K562 (cell line): ENCODE results near the gene DDAH2. TPM values are rescaled to one million over a fixed set of nuclear protein-coding genes. Genes with fewer than 3 reads are reported as not detected.

ENCODE experiments used
- ATF2 ChIP-seq: sonication (generic); formaldehyde crosslinking; IDR thresholded peaks from 2 replicates; pipeline ENCODE4 v1.8.1; 2022; ENCODE audit warnings: missing genetic modification reagents
- BRD4 ChIP-seq: fragments of 200-600 bp; sonication (generic); IDR thresholded peaks from 2 replicates; pipeline ENCODE4 v1.6.1; 2017; ENCODE audit warnings: inconsistent platforms
- FOXO4 ChIP-seq: fragments of 450-650 bp; formaldehyde crosslinking; IDR thresholded peaks from 2 replicates; pipeline ENCODE4 v1.4.0; 2020; ENCODE audit warnings: mild to moderate bottlenecking, moderate library complexity
- MAZ ChIP-seq, 2 experiments: fragments of 450-650 bp in 1 of 2; sonication (generic) in 1 of 2; formaldehyde crosslinking; IDR thresholded peaks in 1 of 2; conservative IDR thresholded peaks in 1 of 2; 2 replicates each; pipeline versions ENCODE4 v1.4.0 to v1.5.0; 2020; ENCODE audit warnings: mild to moderate bottlenecking in 1 of 2, missing genetic modification reagents in 1 of 2
- MYC ChIP-seq, 2 experiments: fragments of 250-450 bp in 1 of 2; sonication (Bioruptor Pico) in 1 of 2; IDR thresholded peaks; 2 replicates each; pipeline versions ENCODE4 v1.5.1 to v1.6.1; 2012 to 2021; ENCODE audit warnings: low read depth in 2 of 2, borderline replicate concordance in 1 of 2, improper control_type of control experiment in 1 of 2, low read length in 1 of 2, mild to moderate bottlenecking in 1 of 2, moderate library complexity in 1 of 2
- NEUROD1 ChIP-seq: fragments of 150-350 bp; IDR thresholded peaks from 2 replicates; pipeline ENCODE4 v1.6.1; 2014; ENCODE audit warnings: borderline replicate concordance, low read length, low read depth; ENCODE audit not compliant: partially characterized antibody
- NR4A1 ChIP-seq, 2 experiments: fragments of 250-450 bp in 1 of 2; fragments of 450-650 bp in 1 of 2; sonication (Bioruptor Pico) in 1 of 2; IDR thresholded peaks; 2 replicates each; pipeline versions ENCODE4 v1.4.0 to v1.6.1; 2016 to 2020; ENCODE audit warnings: mild to moderate bottlenecking in 2 of 2, missing compliant biosample characterization in 1 of 2, missing genetic modification characterization in 1 of 2, moderate library complexity in 1 of 2
- RBM39 ChIP-seq: fragments of 200-400 bp; formaldehyde crosslinking; optimal IDR thresholded peaks from 2 replicates; pipeline ENCODE3; 2018; ENCODE audit warnings: low read depth, low read length
- SMAD4 ChIP-seq: fragments of 250-450 bp; sonication (Bioruptor Pico); conservative IDR thresholded peaks from 2 replicates; pipeline ENCODE4 v1.8.0; 2021; ENCODE audit warnings: inconsistent platforms, mild to moderate bottlenecking, moderate library complexity
- TBP ChIP-seq: optimal IDR thresholded peaks from 2 replicates; pipeline ENCODE3; 2011; ENCODE audit warnings: low read depth, low read length, improper control_type of control experiment
- THRB ChIP-seq: fragments of 450-650 bp; formaldehyde crosslinking; conservative IDR thresholded peaks from 2 replicates; pipeline ENCODE4 v1.4.0; 2022; ENCODE audit warnings: mild to moderate bottlenecking, missing genetic modification characterization
- ZNF274 ChIP-seq: IDR thresholded peaks from 2 replicates; pipeline ENCODE4 v1.6.1; 2011; ENCODE audit warnings: low read depth, mild to moderate bottlenecking, low read length, moderate library complexity, borderline replicate concordance
- ZNF57 ChIP-seq: fragments of 450-650 bp; formaldehyde crosslinking; IDR thresholded peaks from 2 replicates; pipeline ENCODE4 v1.4.0; 2020; ENCODE audit warnings: mild to moderate bottlenecking, moderate library complexity
- polyA plus RNA-seq, 8 experiments: library from polyadenylated mRNA; depleted of rRNA in 4 of 8; stranded (reverse) in 5 of 8; unstranded in 3 of 8; fragments of >200 nt; fragmentation: Nextera tagmentation in 2 of 8; fragmentation: Illumina TruSeq in 1 of 8; extraction: Ambion mirVana in 2 of 8; extraction: Trizol in 1 of 8; gene quantifications; 2 replicates each; pipeline versions ENCODE4 v1.2.1 to v1.2.3, GENCODE V29; 2011 to 2014; ENCODE audit warnings: inconsistent platforms in 1 of 8, missing spikeins in 1 of 8
- total RNA-seq, 7 experiments: library from RNA; depleted of rRNA in 6 of 7; stranded (reverse); fragments of >200 nt in 6 of 7; fragmentation: Illumina TruSeq in 2 of 7; extraction: Trizol in 2 of 7; gene quantifications; 2 replicates each; pipeline versions ENCODE4 v1.2.1 to v1.2.3, GENCODE V29; 2011 to 2021; ENCODE audit warnings: low replicate concordance in 1 of 7
- TF ChIP-seq, protein P1 (sequence below): sonication (generic); formaldehyde crosslinking; IDR thresholded peaks from 2 replicates; pipeline ENCODE4 v1.8.0; 2023; ENCODE audit warnings: missing genetic modification reagents, mild to moderate bottlenecking, borderline replicate concordance

DDAH2 gene
- total and polyA plus RNA-seq, 9 of the 15 experiments (the other 6 are each of a cell fraction or from before 2014, with no cell fraction given) = 1.8 to 45.4 (median 21.4) TPM

DNA sequence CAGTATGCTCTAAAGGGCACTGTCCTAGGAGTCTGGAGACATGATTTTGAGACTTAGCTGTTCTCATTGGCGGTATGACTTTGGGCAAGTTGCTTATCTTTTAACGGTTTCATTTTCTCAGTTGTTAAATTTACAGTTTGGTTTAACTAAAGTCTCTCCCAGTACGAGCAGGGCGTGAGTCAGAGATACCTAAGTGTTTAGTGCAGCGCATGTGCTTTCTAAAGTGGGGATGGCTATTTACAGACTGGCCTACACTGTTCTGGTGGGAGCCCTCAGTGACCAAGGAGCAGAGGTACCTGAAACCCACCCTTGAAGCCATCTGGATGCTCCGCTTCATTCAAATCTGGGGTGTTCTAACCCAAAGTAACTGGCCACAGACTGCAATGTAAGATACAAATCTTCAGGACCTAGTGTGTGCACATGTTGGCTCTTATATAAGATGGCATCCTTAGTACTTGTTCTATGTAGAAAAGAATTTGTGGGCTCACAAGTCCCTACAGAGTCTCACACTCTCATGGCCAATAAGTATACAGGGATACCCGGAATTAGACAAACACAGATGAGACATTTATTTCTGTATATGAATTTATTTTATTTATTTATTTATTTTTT lies 21.4 kb upstream of the DDAH2 start (continued):
- TF ChIP-seq MAZ (CRISPR knock-in tag; conservative IDR thresholded peaks at IDR 0.05 in 1 of 2, IDR thresholded peaks at IDR 0.05 in 1 of 2) (peak in 1 of 2 experiments; percentile 36; a peak in 1 of 4 replicates), BRD4 (no peak), THRB (CRISPR knock-in tag) (no peak), NR4A1 (CRISPR knock-in tag; IDR thresholded peaks at IDR 0.05) (0 out of 2 replicates have a peak, but pooled peaks have one; percentile 27), NR4A1 (tag; IDR thresholded peaks at IDR 0.05) (no peak), MYC (IDR thresholded peaks at IDR 0.05; ENCODE audit: low read depth, low read length) (peak; percentile 29; the same call in 1 of the 2 replicates), MYC (CRISPR knock-in tag; IDR thresholded peaks at IDR 0.05; ENCODE audit: borderline replicate concordance, low read depth) (no peak), TBP (no peak), SMAD4 (CRISPR knock-in tag) (0 out of 2 replicates have a peak, but pooled peaks have one; percentile 34), ATF2 (no peak), NEUROD1 (no peak), ZNF274 (no peak), RBM39 (no peak), FOXO4 (CRISPR knock-in tag) (peak; percentile 66; the same call in 1 of the 2 replicates), ZNF57 (CRISPR knock-in tag) (0 out of 2 replicates have a peak, but pooled peaks have one; percentile 52)
- TF ChIP-seq, protein P1, sequence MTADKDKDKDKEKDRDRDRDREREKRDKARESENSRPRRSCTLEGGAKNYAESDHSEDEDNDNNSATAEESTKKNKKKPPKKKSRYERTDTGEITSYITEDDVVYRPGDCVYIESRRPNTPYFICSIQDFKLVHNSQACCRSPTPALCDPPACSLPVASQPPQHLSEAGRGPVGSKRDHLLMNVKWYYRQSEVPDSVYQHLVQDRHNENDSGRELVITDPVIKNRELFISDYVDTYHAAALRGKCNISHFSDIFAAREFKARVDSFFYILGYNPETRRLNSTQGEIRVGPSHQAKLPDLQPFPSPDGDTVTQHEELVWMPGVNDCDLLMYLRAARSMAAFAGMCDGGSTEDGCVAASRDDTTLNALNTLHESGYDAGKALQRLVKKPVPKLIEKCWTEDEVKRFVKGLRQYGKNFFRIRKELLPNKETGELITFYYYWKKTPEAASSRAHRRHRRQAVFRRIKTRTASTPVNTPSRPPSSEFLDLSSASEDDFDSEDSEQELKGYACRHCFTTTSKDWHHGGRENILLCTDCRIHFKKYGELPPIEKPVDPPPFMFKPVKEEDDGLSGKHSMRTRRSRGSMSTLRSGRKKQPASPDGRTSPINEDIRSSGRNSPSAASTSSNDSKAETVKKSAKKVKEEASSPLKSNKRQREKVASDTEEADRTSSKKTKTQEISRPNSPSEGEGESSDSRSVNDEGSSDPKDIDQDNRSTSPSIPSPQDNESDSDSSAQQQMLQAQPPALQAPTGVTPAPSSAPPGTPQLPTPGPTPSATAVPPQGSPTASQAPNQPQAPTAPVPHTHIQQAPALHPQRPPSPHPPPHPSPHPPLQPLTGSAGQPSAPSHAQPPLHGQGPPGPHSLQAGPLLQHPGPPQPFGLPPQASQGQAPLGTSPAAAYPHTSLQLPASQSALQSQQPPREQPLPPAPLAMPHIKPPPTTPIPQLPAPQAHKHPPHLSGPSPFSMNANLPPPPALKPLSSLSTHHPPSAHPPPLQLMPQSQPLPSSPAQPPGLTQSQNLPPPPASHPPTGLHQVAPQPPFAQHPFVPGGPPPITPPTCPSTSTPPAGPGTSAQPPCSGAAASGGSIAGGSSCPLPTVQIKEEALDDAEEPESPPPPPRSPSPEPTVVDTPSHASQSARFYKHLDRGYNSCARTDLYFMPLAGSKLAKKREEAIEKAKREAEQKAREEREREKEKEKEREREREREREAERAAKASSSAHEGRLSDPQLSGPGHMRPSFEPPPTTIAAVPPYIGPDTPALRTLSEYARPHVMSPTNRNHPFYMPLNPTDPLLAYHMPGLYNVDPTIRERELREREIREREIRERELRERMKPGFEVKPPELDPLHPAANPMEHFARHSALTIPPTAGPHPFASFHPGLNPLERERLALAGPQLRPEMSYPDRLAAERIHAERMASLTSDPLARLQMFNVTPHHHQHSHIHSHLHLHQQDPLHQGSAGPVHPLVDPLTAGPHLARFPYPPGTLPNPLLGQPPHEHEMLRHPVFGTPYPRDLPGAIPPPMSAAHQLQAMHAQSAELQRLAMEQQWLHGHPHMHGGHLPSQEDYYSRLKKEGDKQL (CRISPR knock-in tag) = no peak
